Subcutaneous abdominal adipose tissue (tissue), 5 donors: Measurements from ENCODE around the gene ANKRD11.

ENCODE experiments used
- H3K27ac ChIP-seq: one replicate; pipeline ENCODE4 v1.7.0; 2013; ENCODE audit warnings: low read depth, mild to moderate bottlenecking, inconsistent platforms, low read length, moderate library complexity
- H3K27me3 ChIP-seq, 5 donors: one replicate each; pipeline ENCODE4 v1.7.0; 2013; ENCODE audit warnings: low read length in 5 of 5, inconsistent platforms in 1 of 5; ENCODE audit not compliant: control insufficient read depth in 5 of 5, insufficient read depth in 4 of 5
- H3K36me3 ChIP-seq, 5 donors: one replicate each; pipeline ENCODE4 v1.7.0; 2013; ENCODE audit warnings: low read length in 5 of 5; ENCODE audit not compliant: control insufficient read depth in 5 of 5, insufficient read depth in 5 of 5
- H3K4me1 ChIP-seq, 5 donors: one replicate each; pipeline ENCODE4 v1.7.0; 2013; ENCODE audit warnings: low read length in 5 of 5, mild to moderate bottlenecking in 3 of 5, moderate library complexity in 1 of 5; ENCODE audit not compliant: control insufficient read depth in 5 of 5, insufficient read depth in 5 of 5
- H3K4me3 ChIP-seq, 5 donors: one replicate each; pipeline ENCODE4 v1.7.0; 2013; ENCODE audit warnings: low read length in 5 of 5, low read depth in 1 of 5
- H3K9ac ChIP-seq, 5 donors: one replicate each; pipeline ENCODE4 v1.7.0; 2013; ENCODE audit warnings: low read length in 5 of 5, mild to moderate bottlenecking in 4 of 5, moderate library complexity in 3 of 5
- H3K9me3 ChIP-seq, 5 donors: one replicate each; pipeline ENCODE4 v1.7.0; 2013; ENCODE audit warnings: low read length in 5 of 5; ENCODE audit not compliant: control insufficient read depth in 5 of 5
- donor health status: healthy.
- donor health status: healthy.
- donor health status: healthy.
- donor health status: healthy.
- donor health status: healthy.

The ANKRD11 gene

DNA sequence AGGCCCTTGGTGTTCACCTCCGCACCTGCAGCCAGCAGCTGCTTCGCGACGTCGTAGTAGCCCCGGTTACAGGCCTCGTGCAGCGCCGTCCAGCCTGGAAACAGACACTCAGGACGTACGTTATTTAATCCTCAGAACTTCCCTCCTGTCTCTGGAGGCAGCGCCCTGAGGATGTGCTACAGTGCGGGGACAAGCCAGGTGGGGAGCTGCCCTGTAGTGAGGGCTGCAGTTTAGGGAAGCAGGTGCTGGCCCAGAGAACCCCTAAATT is 201.8 kb downstream of the ANKRD11 start:
- H3K36me3 ChIP-seq, result peaks cover 0 to 65% (median 56%) of the 10 kb centered on the region in 5 donors
- H3K4me1 ChIP-seq, result peaks cover 0 to 7% (median 0%) of the 10 kb centered on the region in 5 donors
- H3K9ac ChIP-seq, result no peak overlapping the region

DNA sequence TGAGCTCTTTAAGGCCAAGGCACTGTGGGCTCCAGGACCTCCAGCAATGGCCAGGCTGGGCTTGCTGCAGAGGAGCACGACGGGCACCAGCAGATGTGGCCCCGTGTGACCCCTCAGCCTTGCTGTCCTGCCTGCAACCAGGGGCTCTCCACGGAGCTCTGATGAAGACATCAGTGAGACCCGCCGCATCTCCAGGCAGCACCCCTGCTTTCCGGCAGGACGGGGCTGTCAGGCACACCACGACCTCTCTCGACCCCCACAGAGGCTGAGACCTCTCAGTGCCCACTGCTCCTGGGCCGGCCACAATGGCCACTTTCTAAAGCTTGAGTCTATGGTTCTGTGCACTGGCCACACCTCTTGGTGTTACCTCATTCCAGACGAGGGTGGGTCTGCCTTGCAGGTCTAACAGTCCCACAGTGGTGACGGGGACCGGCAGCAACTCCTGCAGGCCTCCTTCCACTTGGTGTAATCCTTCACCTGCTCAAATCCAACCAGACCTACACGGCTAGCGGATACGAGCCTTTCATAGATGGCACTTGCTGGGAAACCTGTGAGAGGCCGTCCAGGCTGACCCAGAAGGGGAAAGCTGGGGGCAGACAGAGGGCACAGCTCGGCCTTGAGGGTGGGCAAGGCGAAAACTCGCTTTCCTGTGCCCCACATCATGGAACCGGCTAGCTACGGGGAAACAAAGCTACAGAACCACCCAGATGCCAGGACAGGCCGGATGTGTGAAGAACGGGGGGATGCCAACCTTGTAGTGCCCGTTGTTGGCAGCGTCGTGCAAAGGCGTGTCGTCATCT is 202.4 kb downstream of the ANKRD11 start:
- H3K4me1 ChIP-seq, result peaks cover 0 to 7% (median 0%) of the 10 kb centered on the region in 5 donors
- H3K9me3 ChIP-seq, result no peaks in the 10 kb centered on the region
- H3K9ac ChIP-seq, result no peak overlapping the region
- no peak overlapping the region for H3K4me3 ChIP-seq
- no peaks in the 10 kb centered on the region for H3K27me3 ChIP-seq
- peaks cover 0 to 70% (median 61%) of the 10 kb centered on the region in 5 donors for H3K36me3 ChIP-seq
- H3K27ac ChIP-seq, result no peak overlapping the region

More for the DNA sequence above, 201.8 kb downstream of the ANKRD11 start:
- no peak overlapping the region for H3K27ac ChIP-seq
- no peaks in the 10 kb centered on the region for H3K9me3 ChIP-seq
- no peaks in the 10 kb centered on the region for H3K27me3 ChIP-seq
- H3K4me3 ChIP-seq, result no peak overlapping the region

DNA sequence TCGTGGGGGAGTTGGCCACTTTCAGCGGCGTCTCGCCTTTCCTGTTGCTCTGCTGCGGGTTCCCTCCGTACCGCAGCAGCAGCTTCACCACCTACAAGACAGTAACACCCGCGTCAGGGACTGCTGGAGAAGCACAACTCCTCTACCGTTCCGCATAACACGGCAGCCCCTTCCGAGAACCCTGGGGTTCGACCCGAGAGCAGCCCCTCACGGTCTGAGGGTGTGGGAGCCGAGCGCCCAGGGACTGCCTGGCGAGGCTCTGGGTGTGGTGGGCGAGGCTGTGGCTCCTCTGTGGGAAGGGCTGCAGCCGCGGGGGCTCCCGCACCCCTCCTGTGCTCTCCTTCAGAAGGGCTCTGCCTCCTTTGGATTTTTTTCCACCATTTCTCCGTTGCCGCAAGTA is 204.3 kb downstream of the ANKRD11 start:
- no peaks in the 10 kb centered on the region for H3K27me3 ChIP-seq
- H3K36me3 ChIP-seq, result peaks cover 0 to 86% (median 75%) of the 10 kb centered on the region in 5 donors
- no peak overlapping the region for H3K27ac ChIP-seq

DNA sequence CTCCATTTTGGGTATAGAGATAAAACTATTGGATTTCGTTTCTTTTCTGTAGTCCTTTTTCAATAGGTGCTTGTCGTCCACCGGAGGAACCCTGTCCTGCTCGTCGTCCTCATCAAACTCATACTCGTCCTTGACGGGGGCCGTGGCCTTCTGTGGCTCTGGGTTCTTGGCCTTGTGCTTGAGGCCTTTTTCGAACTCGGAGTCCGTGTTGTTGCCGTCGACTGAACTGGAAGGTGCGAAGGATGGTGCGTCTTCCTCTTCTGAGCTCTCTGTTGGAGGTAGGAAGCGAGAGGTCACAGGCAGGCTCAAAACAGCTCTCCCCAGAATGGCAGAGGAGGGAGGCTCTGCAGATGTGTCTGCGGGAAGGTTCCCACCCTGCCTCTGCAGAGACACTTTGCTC is 205.0 kb downstream of the ANKRD11 start:
- Histone ChIP-seq H3K36me3 (peaks cover 0 to 86% (median 74%) of the 10 kb centered on the region in 5 donors), H3K9me3 (no peaks in the 10 kb centered on the region), H3K27ac (no peak overlapping the region)

More for the DNA sequence above, 204.3 kb downstream of the ANKRD11 start:
- H3K4me1 ChIP-seq, result peaks cover 0 to 7% (median 0%) of the 10 kb centered on the region in 5 donors
- no peaks in the 10 kb centered on the region for H3K9me3 ChIP-seq
- H3K9ac ChIP-seq, result no peak overlapping the region
- no peak overlapping the region for H3K4me3 ChIP-seq

DNA sequence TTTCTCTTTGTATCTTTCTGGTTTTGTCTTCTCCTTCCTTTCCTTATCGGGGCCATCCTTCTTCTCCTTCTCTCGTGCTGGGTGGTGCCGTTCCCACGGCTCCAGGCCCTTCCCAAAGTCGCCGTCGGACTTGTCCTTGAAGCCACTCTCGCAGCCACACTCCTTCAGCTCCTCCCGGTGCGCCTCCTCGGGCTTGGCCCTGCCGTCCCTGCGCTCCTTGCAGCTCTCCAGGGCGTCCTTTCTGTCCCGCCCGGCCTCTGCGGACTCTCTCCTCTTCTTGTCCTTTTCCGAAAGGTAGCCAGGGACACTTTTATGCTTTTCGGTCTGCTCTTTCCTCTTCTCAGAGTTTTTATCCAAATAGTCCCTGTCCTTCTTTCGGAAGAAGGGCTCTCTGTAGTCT is 206.9 kb downstream of the ANKRD11 start:
- no peaks in the 10 kb centered on the region for H3K9me3 ChIP-seq
- no peaks in the 10 kb centered on the region for H3K27me3 ChIP-seq
- no peak overlapping the region for H3K27ac ChIP-seq
- H3K4me3 ChIP-seq, result no peak overlapping the region
- H3K4me1 ChIP-seq, result no peaks in the 10 kb centered on the region
- H3K36me3 ChIP-seq, result peaks cover 0 to 95% (median 76%) of the 10 kb centered on the region in 5 donors
- H3K9ac ChIP-seq, result no peak overlapping the region

More for the DNA sequence above, 205.0 kb downstream of the ANKRD11 start:
- Histone ChIP-seq H3K9ac (no peak overlapping the region), H3K4me1 (peaks cover 0 to 7% (median 0%) of the 10 kb centered on the region in 5 donors), H3K4me3 (no peak overlapping the region), H3K27me3 (no peaks in the 10 kb centered on the region)

DNA sequence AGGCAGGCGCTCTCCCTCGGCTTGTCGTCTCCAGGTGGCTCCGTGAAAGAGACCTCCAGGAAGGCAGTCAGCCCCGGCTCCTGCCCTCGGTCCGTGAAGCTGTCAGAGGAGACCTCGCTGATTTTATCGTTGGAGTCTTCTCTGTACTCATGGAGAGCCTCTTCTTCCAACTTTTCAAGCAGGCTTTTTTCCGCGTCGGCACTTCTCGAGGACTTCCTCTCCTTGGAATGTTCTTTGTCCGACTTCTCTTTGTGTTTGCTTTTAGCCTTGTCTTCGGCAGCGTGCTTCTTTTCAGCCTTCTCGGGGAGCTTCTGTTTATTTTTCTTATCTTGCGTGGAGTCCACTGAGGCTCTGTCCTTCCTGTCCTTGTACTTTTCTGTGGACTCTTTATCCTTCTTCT is 207.8 kb downstream of the ANKRD11 start:
- H3K27me3 ChIP-seq, result no peaks in the 10 kb centered on the region
- H3K36me3 ChIP-seq, result peaks cover 0 to 95% (median 76%) of the 10 kb centered on the region in 5 donors
- no peak overlapping the region for H3K9ac ChIP-seq
- no peaks in the 10 kb centered on the region for H3K4me1 ChIP-seq
- H3K4me3 ChIP-seq, result no peak overlapping the region
- H3K27ac ChIP-seq, result no peak overlapping the region
- no peaks in the 10 kb centered on the region for H3K9me3 ChIP-seq

DNA sequence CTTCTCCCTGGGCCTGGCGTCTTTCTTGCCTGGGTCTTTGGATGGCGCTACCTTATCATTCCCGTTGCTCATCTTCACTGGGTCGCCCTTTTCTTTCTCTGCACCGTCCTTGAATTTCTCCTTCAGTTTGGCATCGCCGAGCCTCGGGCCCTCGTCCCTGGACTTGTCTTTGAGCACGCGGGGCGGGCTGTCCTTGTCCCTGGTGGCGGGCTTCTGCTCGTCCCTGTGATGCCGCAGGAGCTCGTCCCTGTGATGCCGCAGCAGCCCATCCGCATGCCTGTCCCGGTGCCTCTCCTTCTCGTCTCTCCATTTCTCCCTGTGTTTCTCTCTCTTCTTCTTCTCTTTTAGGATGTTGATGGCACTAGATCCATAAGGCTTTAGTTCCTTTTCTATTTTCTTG is 208.5 kb downstream of the ANKRD11 start:
- H3K4me1 ChIP-seq, result no peaks in the 10 kb centered on the region
- H3K4me3 ChIP-seq, result no peak overlapping the region
- peaks cover 0 to 92% (median 77%) of the 10 kb centered on the region in 5 donors for H3K36me3 ChIP-seq
- no peak overlapping the region for H3K27ac ChIP-seq
- no peaks in the 10 kb centered on the region for H3K27me3 ChIP-seq
- H3K9ac ChIP-seq, result no peak overlapping the region
- no peaks in the 10 kb centered on the region for H3K9me3 ChIP-seq

DNA sequence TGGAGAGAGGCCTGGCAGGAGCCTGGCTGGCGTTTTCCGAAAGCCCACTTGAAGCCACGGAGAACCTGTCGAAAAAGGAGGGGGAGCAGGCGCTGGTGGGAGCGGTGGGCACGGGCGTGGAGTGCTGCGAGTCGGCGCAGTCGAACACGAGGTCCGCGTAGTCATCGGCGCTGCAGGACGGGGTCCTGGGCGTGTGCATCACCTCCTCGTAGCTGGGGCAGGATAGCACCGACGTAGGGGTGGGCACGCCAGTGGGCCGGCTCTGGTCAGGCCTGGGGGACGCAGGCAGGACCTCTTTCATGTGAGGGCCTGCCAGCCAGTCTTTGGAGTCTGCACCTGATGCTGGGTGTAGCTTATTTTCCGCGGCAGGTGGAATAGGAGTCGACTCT is 209.2 kb downstream of the ANKRD11 start:
- Histone ChIP-seq H3K36me3 (peaks cover 0 to 90% (median 74%) of the 10 kb centered on the region in 5 donors), H3K4me3 (no peak overlapping the region), H3K9ac (no peak overlapping the region), H3K4me1 (no peaks in the 10 kb centered on the region), H3K27me3 (no peaks in the 10 kb centered on the region), H3K27ac (no peak overlapping the region), H3K9me3 (no peaks in the 10 kb centered on the region)

DNA sequence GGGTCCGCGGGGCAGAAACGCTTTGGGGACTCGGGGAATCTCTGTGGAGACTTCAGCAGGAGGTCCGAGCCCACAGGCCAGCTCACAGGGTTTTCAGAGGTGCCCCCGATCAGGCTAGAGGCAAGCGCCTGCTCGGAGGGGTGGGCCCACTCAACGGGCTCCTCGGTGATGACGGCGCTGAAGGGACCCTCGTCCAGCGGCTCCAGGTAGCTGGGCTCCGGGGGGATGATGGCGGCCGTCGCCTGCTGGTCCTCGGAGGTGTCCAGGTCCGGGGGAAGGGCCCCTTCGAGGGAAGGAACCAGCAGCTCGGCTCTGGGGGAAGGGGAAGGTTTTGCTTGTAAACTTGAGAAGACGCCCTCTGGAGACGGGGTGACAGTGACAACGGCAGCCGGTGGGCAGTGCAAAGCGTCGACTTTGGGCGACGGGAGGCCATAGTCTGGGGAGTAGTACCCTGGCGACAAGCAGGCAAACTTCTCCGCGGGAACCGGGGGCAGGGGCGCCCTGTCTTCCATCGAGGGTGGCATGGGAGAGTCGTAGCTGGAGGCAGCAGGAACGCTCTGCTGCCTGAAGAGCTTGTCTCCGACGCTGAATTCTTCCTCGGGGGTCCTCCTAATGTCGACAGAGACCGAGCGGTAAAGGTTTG is 209.7 kb downstream of the ANKRD11 start:
- Histone ChIP-seq H3K9me3 (no peaks in the 10 kb centered on the region), H3K9ac (no peak overlapping the region), H3K27ac (no peak overlapping the region), H3K36me3 (peaks cover 0 to 90% (median 74%) of the 10 kb centered on the region in 5 donors), H3K4me1 (no peaks in the 10 kb centered on the region), H3K27me3 (no peaks in the 10 kb centered on the region), H3K4me3 (no peak overlapping the region)

DNA sequence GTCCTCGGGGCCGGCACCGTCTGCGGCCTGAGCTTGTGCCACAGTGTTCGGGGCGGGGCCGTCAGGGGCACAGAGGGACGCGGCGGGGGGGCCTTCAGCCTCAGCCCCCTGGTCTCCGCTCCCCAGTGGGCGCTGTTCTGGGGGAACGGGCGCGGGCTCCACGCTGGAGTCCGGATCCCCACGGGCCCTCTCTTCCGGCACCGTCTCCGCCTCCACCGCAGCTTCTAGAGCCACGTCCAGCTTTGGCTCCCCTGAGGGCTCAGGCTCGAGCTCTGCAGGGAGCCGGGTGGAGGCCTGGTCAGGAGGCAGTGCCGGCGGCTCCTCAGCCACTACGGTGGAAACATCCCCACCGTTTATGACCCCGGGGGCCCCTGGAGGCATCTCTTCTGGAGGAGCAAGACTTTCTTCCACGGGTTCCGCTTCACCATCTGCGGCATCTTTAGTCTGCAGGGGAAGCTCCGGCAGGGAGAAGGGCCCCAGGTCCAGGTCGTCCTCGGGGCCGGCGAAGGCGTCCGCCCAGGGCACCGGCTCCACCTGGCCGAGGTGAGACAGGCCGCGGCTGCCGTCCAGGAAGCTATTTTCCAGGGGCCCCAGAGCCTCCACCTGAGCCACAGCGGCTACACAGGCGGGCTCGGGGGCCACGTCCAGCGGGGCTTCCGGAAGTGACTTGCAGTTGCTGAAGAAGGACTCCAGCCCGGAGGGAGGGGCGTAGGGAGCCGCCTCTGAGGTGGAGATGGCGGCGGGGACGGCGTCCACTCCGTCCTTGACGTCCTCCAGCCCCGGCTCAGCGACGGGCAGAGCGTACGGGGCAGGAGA is 210.5 kb downstream of the ANKRD11 start:
- H3K27ac ChIP-seq, result no peak overlapping the region
- H3K36me3 ChIP-seq, result peaks cover 0 to 90% (median 74%) of the 10 kb centered on the region in 5 donors
- no peaks in the 10 kb centered on the region for H3K27me3 ChIP-seq

More for the DNA sequence above, 210.5 kb downstream of the ANKRD11 start:
- H3K4me1 ChIP-seq, result no peaks in the 10 kb centered on the region
- H3K9me3 ChIP-seq, result no peaks in the 10 kb centered on the region
- no peak overlapping the region for H3K4me3 ChIP-seq
- no peak overlapping the region for H3K9ac ChIP-seq
